Stimulated activated effector memory CD8-positive, alpha-beta T cell treated with anti-CD3 and anti-CD28 coated beads, Interleukin-12 subunit alpha, Interleukin-12 subunit beta, amount 100 ng/mL, for 72 hours (primary cell): ENCODE data around the gene ANKDD1B.
"Not testable (repeated sequence)": the region's sequence is repeated elsewhere in the genome, so short reads cannot be mapped to it uniquely, and the experiment has no call there.

Source experiments
- ATAC-seq: fragments of 150-1000 bp; cut with Tn5 transposase; 2 replicates; pipeline ENCODE4 v1.10.0; 2021
- DNase-seq, 2 donors: peaks; one replicate each; pipeline ENCODE4 v3.0.0; 2021 to 2022; ENCODE audit warnings: low spot score in 2 of 2
- H3K27ac Mint-ChIP-seq: one replicate; pipeline ENCODE4 v1.8.0; 2022; ENCODE audit warnings: mild to moderate bottlenecking, mixed read lengths
- H3K36me3 Mint-ChIP-seq: one replicate; pipeline ENCODE4 v1.8.0; 2022; ENCODE audit warnings: mild to moderate bottlenecking, mixed read lengths
- H3K4me1 Mint-ChIP-seq: one replicate; pipeline ENCODE4 v1.8.0; 2022; ENCODE audit warnings: mixed read lengths
- H3K4me3 Mint-ChIP-seq: one replicate; pipeline ENCODE4 v1.8.0; 2022; ENCODE audit warnings: mild to moderate bottlenecking, mixed read lengths
- H3K9me3 Mint-ChIP-seq: one replicate; pipeline ENCODE4 v1.8.0; 2022; ENCODE audit warnings: mixed read lengths

ANKDD1B gene

GRCh38 chr5:75611311-75612225 is at the start of gene ANKDD1B:
Gene ANKDD1B (plus strand): TSS chr5:75611453. CDS start chr5:75611635, 182 bp downstream.
- DNase-seq (peak in 1 of 2 donors; percentile 61), ATAC-seq (peak; percentile 24)
- no peaks in the 10 kb centered on the region for H3K4me1 Mint-ChIP-seq
- H3K27ac Mint-ChIP-seq = no peak within 1 kb of the TSS
- no peaks in the 10 kb centered on the region for H3K36me3 Mint-ChIP-seq
- no peak within 1 kb of the TSS for H3K4me3 Mint-ChIP-seq
- no peaks in the 10 kb centered on the region for H3K9me3 Mint-ChIP-seq

- not testable (repeated sequence) for ATAC-seq, DNase-seq
- H3K4me1 Mint-ChIP-seq = peaks cover 47% of the 10 kb centered on the region
- H3K9me3 Mint-ChIP-seq = peaks cover 14% of the 10 kb centered on the region
- H3K36me3 Mint-ChIP-seq = peaks cover 37% of the 10 kb centered on the region
- peak overlapping the region; percentile 66 for H3K27ac Mint-ChIP-seq
- H3K4me3 Mint-ChIP-seq = peak overlapping the region; percentile 50
Observed at GRCh38 chr5:75565991-75566709, 45.1 kb upstream of the ANKDD1B start.

- Mint-ChIP-seq H3K27ac (peak overlapping the region; percentile 66), H3K4me1 (peaks cover 43% of the 10 kb centered on the region), H3K9me3 (peaks cover 11% of the 10 kb centered on the region), H3K36me3 (peaks cover 30% of the 10 kb centered on the region), H3K4me3 (peak overlapping the region; percentile 50)
- peak in 1 of 2 donors; percentile 68 for DNase-seq
- peak; percentile 94 for ATAC-seq
Observed at GRCh38 chr5:75566710-75567309, 44.4 kb upstream of the ANKDD1B start.

GRCh38 chr5:75567710-75568109 is 43.5 kb upstream of the ANKDD1B start:
- peak overlapping the region; percentile 50 for H3K4me3 Mint-ChIP-seq
- H3K9me3 Mint-ChIP-seq = peaks cover 11% of the 10 kb centered on the region
- ATAC-seq (peak; percentile 88), DNase-seq (no peak)
- peak overlapping the region; percentile 66 for H3K27ac Mint-ChIP-seq
- peaks cover 43% of the 10 kb centered on the region for H3K4me1 Mint-ChIP-seq
- H3K36me3 Mint-ChIP-seq = peaks cover 34% of the 10 kb centered on the region

GRCh38 chr5:75568202-75568601 is 43.1 kb upstream of the ANKDD1B start:
- DNase-seq (no peak), ATAC-seq (no peak)
- Mint-ChIP-seq H3K36me3 (peaks cover 36% of the 10 kb centered on the region), H3K9me3 (peaks cover 11% of the 10 kb centered on the region), H3K27ac (no peak overlapping the region), H3K4me1 (peaks cover 43% of the 10 kb centered on the region), H3K4me3 (peak overlapping the region; percentile 50)

GRCh38 chr5:75571547-75571946 is 39.7 kb upstream of the ANKDD1B start:
- DNase-seq = no peak
- Mint-ChIP-seq H3K4me3 (no peak overlapping the region), H3K9me3 (no peaks in the 10 kb centered on the region), H3K4me1 (peaks cover 25% of the 10 kb centered on the region), H3K27ac (no peak overlapping the region), H3K36me3 (peaks cover 45% of the 10 kb centered on the region)
- no peak for ATAC-seq

- DNase-seq (no peak), ATAC-seq (no peak)
- H3K36me3 Mint-ChIP-seq = peaks cover 60% of the 10 kb centered on the region
- peak overlapping the region; percentile 35 for H3K4me3 Mint-ChIP-seq
- peak overlapping the region; percentile 88 for H3K27ac Mint-ChIP-seq
- H3K4me1 Mint-ChIP-seq = peaks cover 7% of the 10 kb centered on the region
- H3K9me3 Mint-ChIP-seq = no peaks in the 10 kb centered on the region
Observed at GRCh38 chr5:75574791-75575190, 36.5 kb upstream of the ANKDD1B start.

GRCh38 chr5:75578280-75578679 is 33.0 kb upstream of the ANKDD1B start:
- H3K27ac Mint-ChIP-seq, H3K9me3 Mint-ChIP-seq, ATAC-seq, H3K4me3 Mint-ChIP-seq, H3K4me1 Mint-ChIP-seq, DNase-seq: not testable (repeated sequence)
- H3K36me3 Mint-ChIP-seq = peaks cover 85% of the 10 kb centered on the region

GRCh38 chr5:75584641-75585040 is 26.6 kb upstream of the ANKDD1B start:
- H3K27ac Mint-ChIP-seq = no peak overlapping the region
- ATAC-seq = no peak
- H3K4me3 Mint-ChIP-seq = no peak overlapping the region
- H3K9me3 Mint-ChIP-seq = no peaks in the 10 kb centered on the region
- H3K36me3 Mint-ChIP-seq = peaks cover 80% of the 10 kb centered on the region
- H3K4me1 Mint-ChIP-seq = no peaks in the 10 kb centered on the region
- DNase-seq = no peak

GRCh38 chr5:75588666-75589065 is 22.6 kb upstream of the ANKDD1B start:
- no peaks in the 10 kb centered on the region for H3K9me3 Mint-ChIP-seq

GRCh38 chr5:75600535-75600934 is 10.7 kb upstream of the ANKDD1B start:
- ATAC-seq (no peak), DNase-seq (no peak)
- Mint-ChIP-seq H3K27ac (no peak overlapping the region), H3K36me3 (peaks cover 16% of the 10 kb centered on the region), H3K9me3 (no peaks in the 10 kb centered on the region), H3K4me1 (no peaks in the 10 kb centered on the region), H3K4me3 (no peak overlapping the region)

More at GRCh38 chr5:75588666-75589065, 22.6 kb upstream of the ANKDD1B start:
- H3K27ac Mint-ChIP-seq = no peak overlapping the region
- no peaks in the 10 kb centered on the region for H3K4me1 Mint-ChIP-seq
- no peak for DNase-seq
- no peak overlapping the region for H3K4me3 Mint-ChIP-seq
- H3K36me3 Mint-ChIP-seq = peaks cover 77% of the 10 kb centered on the region
- ATAC-seq = no peak

GRCh38 chr5:75601567-75601966 is 9.7 kb upstream of the ANKDD1B start:
- DNase-seq (no peak), ATAC-seq (no peak)
- no peaks in the 10 kb centered on the region for H3K9me3 Mint-ChIP-seq
- no peak overlapping the region for H3K4me3 Mint-ChIP-seq
- no peak overlapping the region for H3K27ac Mint-ChIP-seq
- peaks cover 16% of the 10 kb centered on the region for H3K36me3 Mint-ChIP-seq
- no peaks in the 10 kb centered on the region for H3K4me1 Mint-ChIP-seq

GRCh38 chr5:75601996-75602395 is 9.3 kb upstream of the ANKDD1B start:
- H3K9me3 Mint-ChIP-seq = no peaks in the 10 kb centered on the region
- H3K27ac Mint-ChIP-seq = no peak overlapping the region
- H3K4me1 Mint-ChIP-seq = no peaks in the 10 kb centered on the region
- ATAC-seq = no peak
- DNase-seq = no peak
- peaks cover 16% of the 10 kb centered on the region for H3K36me3 Mint-ChIP-seq
- H3K4me3 Mint-ChIP-seq = no peak overlapping the region

GRCh38 chr5:75603371-75603770 is 7.9 kb upstream of the ANKDD1B start:
- H3K27ac Mint-ChIP-seq = no peak overlapping the region
- no peaks in the 10 kb centered on the region for H3K9me3 Mint-ChIP-seq
- no peak overlapping the region for H3K4me3 Mint-ChIP-seq
- DNase-seq (no peak), ATAC-seq (no peak)
- peaks cover 11% of the 10 kb centered on the region for H3K36me3 Mint-ChIP-seq
- no peaks in the 10 kb centered on the region for H3K4me1 Mint-ChIP-seq

- ATAC-seq (no peak), DNase-seq (no peak)
- Mint-ChIP-seq H3K9me3 (no peaks in the 10 kb centered on the region), H3K27ac (no peak overlapping the region), H3K4me1 (no peaks in the 10 kb centered on the region), H3K4me3 (no peak overlapping the region), H3K36me3 (peaks cover 9% of the 10 kb centered on the region)
Observed at GRCh38 chr5:75603821-75604220, 7.4 kb upstream of the ANKDD1B start.
